Mucosa of descending colon (tissue), 3 donors: ENCODE results near the gene SMG7. TPM values are rescaled to one million over a fixed set of nuclear protein-coding genes. Genes with fewer than 3 reads are reported as not detected.

ENCODE experiments used
- ATAC-seq: fragments of 200-7000 bp; cut with Tn5 transposase; one replicate; pipeline ENCODE4 v1.9.1; 2020; ENCODE audit warnings: mild to moderate bottlenecking, moderate library complexity
- DNase-seq, 3 donors: peaks; one replicate each; pipeline ENCODE4 v3.0.0-alpha.2; 2020
- H3K36me3 ChIP-seq: fragments of 200-600 bp; one replicate; pipeline ENCODE4 v1.8.0; 2021; ENCODE audit warnings: low read depth, mild to moderate bottlenecking
- H3K4me1 ChIP-seq: fragments of 200-600 bp; one replicate; pipeline ENCODE4 v1.8.0; 2021; ENCODE audit warnings: low read depth, mild to moderate bottlenecking
- H3K4me3 ChIP-seq: fragments of 200-600 bp; one replicate; pipeline ENCODE4 v1.8.0; 2021; ENCODE audit warnings: mild to moderate bottlenecking
- H3K9me3 ChIP-seq: fragments of 200-600 bp; one replicate; pipeline ENCODE4 v1.8.0; 2021; ENCODE audit warnings: mild to moderate bottlenecking
- CTCF ChIP-seq: fragments of 200-600 bp; IDR thresholded peaks from one replicate; pipeline ENCODE4 v1.8.0; 2022; ENCODE audit warnings: antibody characterized with exemption, mild to moderate bottlenecking
- intact Hi-C, 2 donors: fragments of 100-400 bp; cut with DNase I in 1 of 2; cut with micrococcal nuclease in 1 of 2; formaldehyde crosslinking; loops; one replicate each; pipeline versions ENCODE4 v1.11.0 to v1.11.1; 2022; cut with DNase I, micrococcal nuclease
- total RNA-seq, 3 donors: library from RNA; stranded (reverse); fragmentation: NEBNext Ultra II Directional in 2 of 3; extraction: Animal tissue kit (Norgen Biotek cat#: 25700) in 2 of 3; gene quantifications; one replicate each; pipeline versions ENCODE4 v1.2.1 to v1.2.4, GENCODE V29; 2021 to 2023
- donor health status: DM: no; HTN: no; CAD: no; lungs with moderate emphysema.
- donor health status: DM: no; HTN: no; CAD: no.
- donor health status: DM: no; HTN: yes; CAD: no.

SMG7 gene
- total RNA-seq, 3 donors from 2014 or later, result 62.7 to 69.9 (median 66.4) TPM

- TF ChIP-seq CTCF, result no peak
- no peak for DNase-seq
- Histone ChIP-seq H3K4me1 (peaks cover 3% of the 10 kb centered on the region), H3K4me3 (no peak overlapping the region), H3K9me3 (no peaks in the 10 kb centered on the region), H3K36me3 (no peaks in the 10 kb centered on the region)
- ATAC-seq, result no peak
- intact Hi-C loops, result no loop called here
Measured at GRCh38 chr1:183566026-183566425, 93.7 kb downstream of the SMG7 start.

- intact Hi-C loops, result no loop called here
- DNase-seq, result peak; percentile 55 to 78 (median 75)
- Histone ChIP-seq H3K9me3 (no peaks in the 10 kb centered on the region), H3K4me1 (peaks cover 3% of the 10 kb centered on the region), H3K36me3 (no peaks in the 10 kb centered on the region), H3K4me3 (no peak overlapping the region)
- ATAC-seq, result peak; percentile 82
- TF ChIP-seq CTCF, result no peak
Measured at GRCh38 chr1:183567584-183567983, 95.3 kb downstream of the SMG7 start.

- ATAC-seq (no peak), DNase-seq (peak in 1 of 3 donors; percentile 55)
- Histone ChIP-seq H3K4me1 (peaks cover 3% of the 10 kb centered on the region), H3K36me3 (no peaks in the 10 kb centered on the region), H3K9me3 (no peaks in the 10 kb centered on the region), H3K4me3 (no peak overlapping the region)
- no peak for TF ChIP-seq CTCF
- intact Hi-C loops, result no loop called here
Measured at GRCh38 chr1:183568176-183569021, 96.1 kb downstream of the SMG7 start.

GRCh38 chr1:183569141-183569540, 96.8 kb downstream of the SMG7 start:
- Histone ChIP-seq H3K4me1 (peaks cover 3% of the 10 kb centered on the region), H3K4me3 (no peak overlapping the region)
- ATAC-seq, result no peak

GRCh38 chr1:183569801-183570200, 97.5 kb downstream of the SMG7 start:
- no peaks in the 10 kb centered on the region for H3K9me3 ChIP-seq
- no peaks in the 10 kb centered on the region for H3K36me3 ChIP-seq
- TF ChIP-seq CTCF, result no peak
- no peak for ATAC-seq
- H3K4me1 ChIP-seq, result peaks cover 3% of the 10 kb centered on the region
- H3K4me3 ChIP-seq, result no peak overlapping the region
- intact Hi-C loops, result no loop called here
- no peak for DNase-seq

More at GRCh38 chr1:183569141-183569540, 96.8 kb downstream of the SMG7 start:
- no peak for DNase-seq
- TF ChIP-seq CTCF, result no peak
- intact Hi-C loops, result no loop called here
- Histone ChIP-seq H3K9me3 (no peaks in the 10 kb centered on the region), H3K36me3 (no peaks in the 10 kb centered on the region)
